ENCODE measurements around the gene PTPN12. TPM values are rescaled to one million over a fixed set of nuclear protein-coding genes. Genes with fewer than 3 reads are reported as not detected.

Gene PTPN12
- total RNA-seq, 1 experiment from 2014 or later = 27.2 TPM

Other genes starting within 250 kb of the PTPN12 start
- gene GSAP, start 120.9 kb upstream of the PTPN12 start, total RNA-seq (2014; rRNA removed; shearing (Covaris generic)) = not detected in 2 replicates
- 19.2 and 21.4 TPM in 2 replicates for gene RSBN1L, start 159.2 kb downstream of the PTPN12 start, total RNA-seq (2014; rRNA removed; shearing (Covaris generic))